ENCODE results near the gene SPON1.

DNA sequence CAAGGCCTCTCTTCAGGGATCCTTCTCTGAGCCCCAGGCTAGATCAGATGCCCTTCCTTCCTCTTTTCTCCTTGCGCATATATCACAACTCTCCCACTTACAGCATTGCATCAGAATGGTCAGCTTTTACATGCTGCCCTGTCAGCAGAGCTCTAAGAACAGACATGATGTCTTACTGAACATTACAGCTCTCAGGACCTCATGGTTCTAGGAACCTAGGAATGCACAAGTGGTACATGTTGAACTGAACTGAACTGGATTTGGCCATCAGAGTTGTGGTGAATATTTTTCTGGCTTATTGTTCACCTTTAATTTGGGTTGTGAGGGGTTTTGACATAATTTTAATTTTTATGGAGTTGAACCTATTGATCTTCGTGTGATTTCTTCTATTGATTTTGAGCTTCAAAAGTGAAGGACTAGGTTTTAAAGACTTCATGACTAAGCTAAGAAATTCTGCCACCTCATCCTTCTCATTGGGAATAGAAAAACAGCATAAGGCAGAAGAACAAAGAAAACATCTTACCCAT lies 37.7 kb upstream of the SPON1 start:
- TF ChIP-seq, protein P1, sequence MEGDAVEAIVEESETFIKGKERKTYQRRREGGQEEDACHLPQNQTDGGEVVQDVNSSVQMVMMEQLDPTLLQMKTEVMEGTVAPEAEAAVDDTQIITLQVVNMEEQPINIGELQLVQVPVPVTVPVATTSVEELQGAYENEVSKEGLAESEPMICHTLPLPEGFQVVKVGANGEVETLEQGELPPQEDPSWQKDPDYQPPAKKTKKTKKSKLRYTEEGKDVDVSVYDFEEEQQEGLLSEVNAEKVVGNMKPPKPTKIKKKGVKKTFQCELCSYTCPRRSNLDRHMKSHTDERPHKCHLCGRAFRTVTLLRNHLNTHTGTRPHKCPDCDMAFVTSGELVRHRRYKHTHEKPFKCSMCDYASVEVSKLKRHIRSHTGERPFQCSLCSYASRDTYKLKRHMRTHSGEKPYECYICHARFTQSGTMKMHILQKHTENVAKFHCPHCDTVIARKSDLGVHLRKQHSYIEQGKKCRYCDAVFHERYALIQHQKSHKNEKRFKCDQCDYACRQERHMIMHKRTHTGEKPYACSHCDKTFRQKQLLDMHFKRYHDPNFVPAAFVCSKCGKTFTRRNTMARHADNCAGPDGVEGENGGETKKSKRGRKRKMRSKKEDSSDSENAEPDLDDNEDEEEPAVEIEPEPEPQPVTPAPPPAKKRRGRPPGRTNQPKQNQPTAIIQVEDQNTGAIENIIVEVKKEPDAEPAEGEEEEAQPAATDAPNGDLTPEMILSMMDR (IDR thresholded peaks at IDR 0.05) = no peak
- TF ChIP-seq ZFX (IDR thresholded peaks at IDR 0.05; ENCODE audit: borderline replicate concordance) = no peak
